ENCODE results near the gene AHDC1. TPM values are rescaled to one million over a fixed set of nuclear protein-coding genes. Genes with fewer than 3 reads are reported as not detected.
A peak's percentile ranks its signal among the peaks of the same experiment; 100 is the strongest.

Gene AHDC1
- total and polyA plus RNA-seq, 10 of the 15 experiments (the other 5 are each of a cell fraction or from before 2014, with no cell fraction given), result 0.21 to 13.0 (median 1.4) TPM

GRCh38 chr1:27568300-27569087 is 35.5 kb downstream of the AHDC1 start (continued):
- TF ChIP-seq NFIC (IDR thresholded peaks at IDR 0.05; ENCODE audit: low read depth, low read length) (no peak), NFXL1 (IDR thresholded peaks at IDR 0.05; ENCODE audit: borderline replicate concordance) (no peak), IKZF1 (conservative IDR thresholded peaks at IDR 0.05) (peak; percentile 72), ZNF207 (IDR thresholded peaks at IDR 0.05; ENCODE audit: borderline replicate concordance) (peak; percentile 72; the same call in 1 of the 2 replicates), MYB (IDR thresholded peaks at IDR 0.05; ENCODE audit: borderline replicate concordance, low read depth, low read length) (no peak), NKRF (conservative IDR thresholded peaks at IDR 0.05) (peak; percentile 62), SMC3 (IDR thresholded peaks at IDR 0.05; ENCODE audit: borderline replicate concordance, low read length) (peak; percentile 7; the same call in 1 of the 2 replicates), SREBF1 (IDR thresholded peaks at IDR 0.05; ENCODE audit: low read length) (no peak), RCOR1 (conservative IDR thresholded peaks at IDR 0.05; ENCODE audit: low read depth, low read length) (no peak), NFYA (IDR thresholded peaks at IDR 0.05; ENCODE audit: borderline replicate concordance, low read depth, low read length) (no peak), PAX8 (IDR thresholded peaks at IDR 0.05) (no peak), CBX3 (IDR thresholded peaks at IDR 0.05; ENCODE audit: borderline replicate concordance, low read depth) (no peak), ESRRA (IDR thresholded peaks at IDR 0.05; ENCODE audit: low read length) (no peak), GABPA (IDR thresholded peaks at IDR 0.05; ENCODE audit: low read depth) (no peak), RELA (IDR thresholded peaks at IDR 0.05; ENCODE audit: borderline replicate concordance, partially characterized antibody) (peak; percentile 66), RB1 (IDR thresholded peaks at IDR 0.05; ENCODE audit: borderline replicate concordance) (peak; percentile 91; the same call in 1 of the 2 replicates)
- TF ChIP-seq, protein P1, sequence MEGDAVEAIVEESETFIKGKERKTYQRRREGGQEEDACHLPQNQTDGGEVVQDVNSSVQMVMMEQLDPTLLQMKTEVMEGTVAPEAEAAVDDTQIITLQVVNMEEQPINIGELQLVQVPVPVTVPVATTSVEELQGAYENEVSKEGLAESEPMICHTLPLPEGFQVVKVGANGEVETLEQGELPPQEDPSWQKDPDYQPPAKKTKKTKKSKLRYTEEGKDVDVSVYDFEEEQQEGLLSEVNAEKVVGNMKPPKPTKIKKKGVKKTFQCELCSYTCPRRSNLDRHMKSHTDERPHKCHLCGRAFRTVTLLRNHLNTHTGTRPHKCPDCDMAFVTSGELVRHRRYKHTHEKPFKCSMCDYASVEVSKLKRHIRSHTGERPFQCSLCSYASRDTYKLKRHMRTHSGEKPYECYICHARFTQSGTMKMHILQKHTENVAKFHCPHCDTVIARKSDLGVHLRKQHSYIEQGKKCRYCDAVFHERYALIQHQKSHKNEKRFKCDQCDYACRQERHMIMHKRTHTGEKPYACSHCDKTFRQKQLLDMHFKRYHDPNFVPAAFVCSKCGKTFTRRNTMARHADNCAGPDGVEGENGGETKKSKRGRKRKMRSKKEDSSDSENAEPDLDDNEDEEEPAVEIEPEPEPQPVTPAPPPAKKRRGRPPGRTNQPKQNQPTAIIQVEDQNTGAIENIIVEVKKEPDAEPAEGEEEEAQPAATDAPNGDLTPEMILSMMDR (IDR thresholded peaks at IDR 0.05 in 2 of 3, conservative IDR thresholded peaks at IDR 0.05 in 1 of 3; ENCODE audit: control insufficient read depth in 2 of 3, extremely low read depth in 1 of 3, insufficient read depth in 1 of 3, low read depth in 3 of 3, low read length in 3 of 3), result peak; percentile 64 to 69 (median 68)
- TF ChIP-seq, protein P2, sequence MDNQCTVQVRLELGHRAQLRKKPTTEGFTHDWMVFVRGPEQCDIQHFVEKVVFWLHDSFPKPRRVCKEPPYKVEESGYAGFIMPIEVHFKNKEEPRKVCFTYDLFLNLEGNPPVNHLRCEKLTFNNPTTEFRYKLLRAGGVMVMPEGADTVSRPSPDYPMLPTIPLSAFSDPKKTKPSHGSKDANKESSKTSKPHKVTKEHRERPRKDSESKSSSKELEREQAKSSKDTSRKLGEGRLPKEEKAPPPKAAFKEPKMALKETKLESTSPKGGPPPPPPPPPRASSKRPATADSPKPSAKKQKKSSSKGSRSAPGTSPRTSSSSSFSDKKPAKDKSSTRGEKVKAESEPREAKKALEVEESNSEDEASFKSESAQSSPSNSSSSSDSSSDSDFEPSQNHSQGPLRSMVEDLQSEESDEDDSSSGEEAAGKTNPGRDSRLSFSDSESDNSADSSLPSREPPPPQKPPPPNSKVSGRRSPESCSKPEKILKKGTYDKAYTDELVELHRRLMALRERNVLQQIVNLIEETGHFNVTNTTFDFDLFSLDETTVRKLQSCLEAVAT (IDR thresholded peaks at IDR 0.05), result no peak
- TF ChIP-seq, protein P3, sequence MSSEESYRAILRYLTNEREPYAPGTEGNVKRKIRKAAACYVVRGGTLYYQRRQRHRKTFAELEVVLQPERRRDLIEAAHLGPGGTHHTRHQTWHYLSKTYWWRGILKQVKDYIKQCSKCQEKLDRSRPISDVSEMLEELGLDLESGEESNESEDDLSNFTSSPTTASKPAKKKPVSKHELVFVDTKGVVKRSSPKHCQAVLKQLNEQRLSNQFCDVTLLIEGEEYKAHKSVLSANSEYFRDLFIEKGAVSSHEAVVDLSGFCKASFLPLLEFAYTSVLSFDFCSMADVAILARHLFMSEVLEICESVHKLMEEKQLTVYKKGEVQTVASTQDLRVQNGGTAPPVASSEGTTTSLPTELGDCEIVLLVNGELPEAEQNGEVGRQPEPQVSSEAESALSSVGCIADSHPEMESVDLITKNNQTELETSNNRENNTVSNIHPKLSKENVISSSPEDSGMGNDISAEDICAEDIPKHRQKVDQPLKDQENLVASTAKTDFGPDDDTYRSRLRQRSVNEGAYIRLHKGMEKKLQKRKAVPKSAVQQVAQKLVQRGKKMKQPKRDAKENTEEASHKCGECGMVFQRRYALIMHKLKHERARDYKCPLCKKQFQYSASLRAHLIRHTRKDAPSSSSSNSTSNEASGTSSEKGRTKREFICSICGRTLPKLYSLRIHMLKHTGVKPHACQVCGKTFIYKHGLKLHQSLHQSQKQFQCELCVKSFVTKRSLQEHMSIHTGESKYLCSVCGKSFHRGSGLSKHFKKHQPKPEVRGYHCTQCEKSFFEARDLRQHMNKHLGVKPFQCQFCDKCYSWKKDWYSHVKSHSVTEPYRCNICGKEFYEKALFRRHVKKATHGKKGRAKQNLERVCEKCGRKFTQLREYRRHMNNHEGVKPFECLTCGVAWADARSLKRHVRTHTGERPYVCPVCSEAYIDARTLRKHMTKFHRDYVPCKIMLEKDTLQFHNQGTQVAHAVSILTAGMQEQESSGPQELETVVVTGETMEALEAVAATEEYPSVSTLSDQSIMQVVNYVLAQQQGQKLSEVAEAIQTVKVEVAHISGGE (CRISPR knock-in tag; IDR thresholded peaks at IDR 0.05), result no peak
